Stimulated activated CD8-positive, alpha-beta memory T cell treated with anti-CD3 and anti-CD28 coated beads, Interleukin-15, amount 100 ng/mL, for 24 hours (primary cell): ENCODE results near the gene AGAP1.

Source experiments
- DNase-seq: peaks from one replicate; pipeline ENCODE4 v3.0.0-alpha.2; 2020; ENCODE audit warnings: low read depth

The AGAP1 gene

DNA sequence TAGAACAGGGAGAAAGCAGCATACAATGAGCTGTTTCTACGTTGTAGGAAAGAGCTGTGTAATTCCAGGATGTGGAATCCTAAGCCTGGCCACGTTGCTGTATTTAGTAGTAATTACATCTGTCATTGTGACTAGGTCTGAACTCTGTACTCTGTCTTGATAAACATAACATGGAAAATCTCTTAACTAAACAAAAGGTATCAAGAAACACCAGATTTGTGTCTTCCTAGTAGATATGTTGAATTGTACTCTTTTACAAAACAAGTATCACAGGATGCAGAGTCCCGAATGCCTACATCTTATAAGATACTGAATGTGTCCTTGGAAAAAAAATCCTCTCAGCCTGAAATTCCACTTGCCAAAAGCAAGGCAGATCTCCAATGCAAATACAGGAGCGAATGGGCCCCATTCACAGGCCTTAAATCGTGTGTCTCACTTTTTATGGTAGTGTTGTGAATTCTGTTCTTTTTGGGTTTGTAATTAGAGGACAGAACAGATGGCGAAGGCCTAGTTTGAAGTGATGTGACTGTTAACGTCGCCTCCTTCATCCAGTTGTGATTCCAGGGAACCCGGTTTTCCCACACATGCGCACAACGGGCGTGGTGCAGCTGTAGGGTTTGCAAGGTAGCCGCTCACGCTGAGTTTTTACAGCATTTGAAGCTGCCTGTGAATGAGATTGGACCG is 427.8 kb downstream of the AGAP1 start:
- DNase-seq, result no peak

DNA sequence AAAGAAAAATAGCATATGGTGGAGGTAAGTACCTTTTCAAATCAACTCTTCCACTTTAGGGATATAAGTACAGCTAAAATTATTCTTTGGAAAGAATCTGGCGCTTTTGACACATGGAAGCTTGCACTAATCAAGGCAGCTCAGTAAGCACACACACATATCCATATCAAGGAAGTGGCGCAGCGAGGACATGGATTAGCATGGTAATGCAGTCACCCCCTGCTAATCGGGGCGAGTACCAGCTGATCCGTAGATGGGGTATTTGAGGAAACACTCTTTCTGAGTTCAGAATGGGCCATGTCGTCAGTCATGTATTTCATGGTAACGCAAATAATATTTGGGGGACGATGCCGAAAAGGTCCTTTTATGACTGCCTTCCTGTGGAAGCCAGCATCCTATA is 429.0 kb downstream of the AGAP1 start:
- DNase-seq, result no peak

- no peak for DNase-seq
Observed at GRCh38 chr2:235923859-235924674, 430.2 kb downstream of the AGAP1 start.

DNA sequence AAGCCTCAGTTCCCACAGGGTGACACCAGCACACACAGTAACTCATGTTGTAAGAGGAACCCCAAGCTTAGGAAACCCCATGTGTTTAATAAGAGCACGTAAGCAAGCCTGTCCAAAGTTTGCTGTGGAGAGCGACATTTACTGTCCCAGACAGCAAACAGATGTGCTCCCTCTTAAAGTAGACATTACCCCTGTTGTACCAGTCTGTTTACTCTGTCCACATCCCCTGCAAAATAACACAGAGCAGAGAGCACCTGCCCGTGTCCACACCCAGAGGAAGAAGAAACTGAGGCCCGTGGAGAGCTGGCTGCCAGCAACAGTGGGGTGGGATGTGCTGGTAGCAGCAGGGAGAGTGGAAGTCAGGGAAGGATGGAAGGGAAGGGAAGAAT is 430.8 kb downstream of the AGAP1 start:
- DNase-seq, result no peak

DNA sequence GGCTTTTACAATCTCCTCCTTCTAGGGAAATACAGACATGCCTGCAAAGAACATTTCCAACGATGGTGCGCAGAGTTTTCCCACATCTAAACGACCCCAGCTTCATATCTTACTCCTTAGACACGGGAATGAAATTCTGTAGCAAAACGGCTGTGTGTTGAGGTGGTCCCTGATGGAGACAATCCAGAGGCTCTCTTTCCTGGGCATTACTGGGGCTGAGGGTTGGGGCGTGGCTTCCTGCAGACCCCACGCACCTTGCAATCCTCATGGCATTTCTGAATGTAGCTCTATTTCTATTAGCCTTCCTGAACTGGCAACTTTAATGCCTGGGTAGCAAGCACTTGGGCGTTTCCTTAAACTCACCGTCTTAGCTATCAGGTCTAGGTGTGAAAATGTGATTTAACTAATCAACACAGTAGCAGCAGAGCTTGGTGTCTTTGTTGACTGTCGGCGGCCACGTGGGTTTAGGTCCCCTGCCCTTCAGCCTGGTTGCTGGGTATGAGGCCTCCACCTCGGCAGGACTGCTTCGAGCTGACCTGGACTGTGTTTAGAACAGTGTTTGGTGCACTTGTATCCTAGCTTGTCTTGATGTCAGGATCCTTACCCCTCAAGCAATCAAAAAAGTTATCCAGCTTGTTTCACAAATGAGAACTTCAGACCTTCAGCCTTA is 431.5 kb downstream of the AGAP1 start:
- DNase-seq, result no peak

GRCh38 chr2:235926229-235926628 is 432.4 kb downstream of the AGAP1 start:
- DNase-seq, result no peak

DNA sequence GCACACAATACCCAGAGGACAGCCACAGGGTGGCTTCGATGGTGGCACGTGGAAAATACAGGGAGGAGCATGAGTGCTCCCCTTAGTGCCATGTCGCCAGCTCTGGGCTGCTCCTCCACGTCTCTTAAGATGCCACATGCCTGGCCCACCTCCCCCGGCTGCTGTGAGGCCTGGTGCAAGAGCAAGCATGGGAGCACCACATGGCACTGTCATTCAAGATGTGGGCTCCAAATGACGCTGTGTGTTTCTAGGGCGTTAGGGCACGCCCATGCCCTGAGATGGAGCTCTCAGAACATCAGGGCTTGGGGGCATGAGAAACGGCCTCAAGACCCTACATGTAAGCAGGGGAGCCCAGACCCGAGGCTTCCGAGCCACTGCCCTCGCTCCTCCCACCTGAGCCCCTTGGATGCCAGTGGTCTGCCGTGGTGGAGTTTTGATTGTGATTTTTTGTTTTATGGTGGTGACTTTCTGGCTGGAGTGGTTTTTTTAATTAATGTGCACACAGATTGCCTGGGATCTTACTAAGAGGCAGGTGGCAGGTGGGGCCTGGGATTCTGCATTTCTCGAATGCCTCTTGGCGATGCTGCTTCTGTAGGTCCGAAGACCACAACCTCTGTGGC is 435.0 kb downstream of the AGAP1 start:
- no peak for DNase-seq

GRCh38 chr2:235930701-235931100 is 436.9 kb downstream of the AGAP1 start:
- DNase-seq, result no peak

DNA sequence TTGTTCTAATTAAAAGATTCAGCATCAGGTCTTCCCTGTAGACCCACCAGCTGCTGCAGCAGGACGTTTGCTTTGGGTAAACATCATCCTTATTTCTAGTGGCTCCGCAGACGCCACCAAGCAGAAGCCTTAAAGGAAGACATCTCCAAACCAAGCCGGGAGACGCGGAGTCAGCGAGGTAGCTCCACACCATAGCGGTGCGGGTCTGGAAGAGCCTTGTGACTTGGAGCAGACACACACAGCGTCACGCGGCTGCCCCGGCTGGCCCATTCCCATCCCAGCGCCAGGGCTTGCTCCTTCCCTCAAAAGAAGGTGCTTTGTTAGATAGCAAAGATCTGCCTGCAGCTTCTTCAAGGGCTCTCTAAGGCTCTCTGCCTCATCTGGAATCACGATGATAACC is 437.8 kb downstream of the AGAP1 start:
- no peak for DNase-seq

GRCh38 chr2:235934059-235934773 is 440.4 kb downstream of the AGAP1 start:
- no peak for DNase-seq

DNA sequence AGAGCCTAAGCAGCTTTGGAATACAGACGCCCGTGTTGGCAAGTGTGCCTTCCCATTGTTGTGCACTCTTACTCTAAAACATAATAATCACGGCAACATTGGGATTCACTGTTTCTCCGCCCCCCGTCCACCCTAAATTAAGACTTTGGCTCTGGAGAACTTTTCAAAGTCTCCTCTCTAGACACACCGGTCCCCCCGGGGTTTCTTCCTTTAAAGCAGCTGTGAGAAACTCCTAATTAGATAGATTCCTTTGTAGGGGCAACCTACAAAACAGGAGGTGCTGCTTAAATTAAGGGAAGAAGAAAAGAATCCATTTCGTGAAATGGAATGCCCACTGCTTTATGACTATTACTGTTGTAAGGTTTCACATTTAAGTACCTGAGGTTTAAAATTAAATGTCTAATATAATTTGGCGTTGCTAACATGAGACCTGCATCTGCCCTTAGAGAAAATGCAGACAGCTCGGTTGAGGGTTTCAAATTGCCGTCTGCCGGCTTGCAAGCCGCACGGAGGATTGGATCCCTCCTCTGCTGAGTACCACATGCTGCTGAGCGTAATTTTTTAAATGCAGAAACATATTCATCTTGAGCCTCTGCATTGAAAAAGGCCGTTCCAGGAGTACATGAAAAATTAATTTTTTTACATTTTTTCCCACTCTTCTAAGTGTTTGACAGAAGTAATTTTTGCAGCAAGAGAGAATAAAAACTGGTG is 441.1 kb downstream of the AGAP1 start:
- DNase-seq, result no peak

DNA sequence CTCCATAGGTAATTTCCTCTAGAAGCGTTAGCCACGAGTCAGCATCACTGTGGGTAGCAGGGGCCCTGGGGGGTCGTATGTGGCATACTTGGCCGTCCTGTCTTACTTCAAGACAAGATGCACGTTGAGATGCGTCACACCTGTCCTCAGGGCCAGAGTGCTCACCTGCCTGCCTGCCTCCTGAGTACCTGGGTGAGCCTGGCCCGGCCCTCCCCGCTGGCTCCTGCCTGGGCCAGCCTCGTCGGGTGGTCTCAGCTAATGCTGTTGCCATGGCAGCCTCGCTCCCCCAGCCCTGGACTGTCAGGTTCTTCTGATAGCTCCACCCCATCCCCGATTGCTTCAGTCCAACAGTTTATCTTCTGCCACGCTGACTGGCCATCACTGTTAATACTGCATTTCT is 441.9 kb downstream of the AGAP1 start:
- DNase-seq, result no peak

- DNase-seq, result no peak
Observed at GRCh38 chr2:235936493-235936892, 442.6 kb downstream of the AGAP1 start.

- DNase-seq, result no peak
Observed at GRCh38 chr2:235937087-235937486, 443.2 kb downstream of the AGAP1 start.

DNA sequence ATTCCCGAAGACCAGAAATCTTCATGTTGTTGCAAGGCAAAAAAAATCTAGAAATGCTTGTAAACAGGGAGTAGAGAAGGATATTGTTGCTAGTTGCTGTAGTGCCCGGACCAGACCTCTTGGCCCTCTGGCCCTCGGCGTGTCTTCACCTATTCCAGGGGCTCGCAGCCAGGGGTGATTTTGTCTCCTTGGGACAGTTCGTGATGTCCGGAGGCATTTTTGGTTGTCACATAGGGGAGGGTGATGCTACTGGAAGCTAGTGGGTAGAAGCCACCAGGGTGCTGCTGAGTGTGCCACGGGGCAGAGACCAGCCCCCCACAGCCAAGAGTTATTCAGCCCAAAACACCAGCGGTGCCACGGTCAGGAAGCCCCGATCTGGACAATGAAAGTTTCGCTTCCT is 443.7 kb downstream of the AGAP1 start:
- no peak for DNase-seq

GRCh38 chr2:235937936-235938335 is 444.1 kb downstream of the AGAP1 start:
- DNase-seq, result no peak

DNA sequence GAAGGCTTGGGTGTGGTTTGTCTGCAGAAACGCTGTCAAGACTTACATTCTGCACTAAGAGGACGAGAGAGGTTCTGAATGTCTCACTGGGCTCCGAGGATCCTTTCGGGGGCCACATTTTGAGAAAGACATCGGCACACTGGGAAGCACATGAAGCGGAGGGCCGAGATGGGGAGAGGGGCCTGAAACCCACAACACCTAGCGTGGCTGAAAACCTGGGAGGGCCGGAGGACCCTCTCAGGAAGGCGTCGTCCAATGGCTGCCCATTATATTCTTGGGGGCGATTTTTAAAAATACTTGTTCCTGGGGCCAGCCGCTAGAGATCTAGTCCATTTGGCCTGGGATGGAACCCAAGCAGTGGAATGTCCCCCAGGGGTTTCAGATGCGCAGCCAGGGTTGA is 444.8 kb downstream of the AGAP1 start:
- no peak for DNase-seq

GRCh38 chr2:235939471-235939870 is 445.6 kb downstream of the AGAP1 start:
- DNase-seq, result no peak

DNA sequence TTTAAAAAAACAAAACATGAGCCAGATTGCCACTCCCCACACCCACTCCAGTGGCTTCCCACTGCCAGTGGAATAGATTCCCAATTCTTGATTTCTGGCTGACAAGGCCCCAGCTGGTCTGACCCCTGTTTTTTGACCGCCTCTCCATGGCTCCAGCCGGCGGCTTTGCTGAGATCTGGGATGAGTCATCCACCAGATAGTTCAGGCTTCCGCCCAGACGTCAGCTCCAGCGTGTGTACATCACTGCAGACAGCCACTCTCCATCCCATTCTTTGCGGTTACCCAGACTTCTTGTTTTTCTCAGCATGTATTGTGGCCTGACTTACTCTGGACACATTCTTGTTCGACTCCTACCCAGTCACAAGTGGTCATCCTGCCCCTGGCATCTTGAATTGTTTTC is 446.5 kb downstream of the AGAP1 start:
- no peak for DNase-seq

GRCh38 chr2:235944591-235944990 is 450.7 kb downstream of the AGAP1 start:
- DNase-seq, result no peak

- DNase-seq, result no peak
Observed at GRCh38 chr2:235945608-235946140, 451.8 kb downstream of the AGAP1 start.
